ENCODE data around the gene PSAP. TPM values are rescaled to one million over a fixed set of nuclear protein-coding genes. Genes with fewer than 3 reads are reported as not detected.

The PSAP gene
- total and polyA plus RNA-seq, 2 experiments from 2014 or later: 151 to 391 TPM

DNA sequence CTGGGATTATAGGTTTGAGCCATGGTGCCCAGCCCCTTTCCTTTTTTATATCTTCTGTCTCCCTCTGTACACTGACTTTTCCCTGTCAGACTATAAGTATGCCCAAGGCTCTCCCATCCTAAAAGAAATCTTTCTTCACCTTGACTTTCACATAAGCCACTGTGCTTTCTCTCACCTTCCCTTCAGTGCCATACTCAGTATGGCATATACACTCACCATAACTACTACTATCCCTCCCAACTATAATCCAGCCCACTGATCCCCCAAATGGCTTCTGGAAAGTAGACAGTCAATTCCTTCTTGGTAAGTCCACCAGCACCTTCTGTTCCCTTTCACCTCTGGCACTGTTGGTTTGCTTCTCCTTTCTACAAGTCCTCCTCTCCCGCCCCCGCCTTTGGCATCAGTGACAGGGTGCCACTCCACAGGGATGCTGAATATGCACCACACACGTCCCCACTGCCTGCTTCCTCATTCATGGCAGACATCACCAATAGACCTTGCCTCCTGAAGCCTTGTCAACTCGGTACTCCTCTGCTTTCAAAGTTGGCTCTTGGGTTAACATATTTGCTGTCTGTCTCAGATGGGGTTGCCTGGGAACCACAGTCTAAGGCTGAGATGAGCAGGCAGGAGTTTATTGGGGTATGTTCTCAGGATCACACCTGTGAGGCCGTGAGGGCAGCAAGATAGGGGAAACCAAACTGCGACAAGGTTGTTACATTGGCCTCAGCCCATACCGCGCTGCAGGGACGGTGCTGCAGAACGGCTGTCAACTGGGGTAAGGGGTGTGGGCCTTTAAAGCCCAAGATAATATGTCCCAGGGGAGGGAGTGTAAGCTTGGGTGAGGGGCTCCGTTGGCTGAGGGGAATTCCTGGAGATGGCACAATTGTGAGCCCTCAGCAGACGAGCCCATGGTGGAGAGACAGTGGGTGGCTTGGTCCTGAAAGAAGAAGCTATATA is 7.2 kb upstream of the PSAP start (continued):
- TF ChIP-seq, protein P1, sequence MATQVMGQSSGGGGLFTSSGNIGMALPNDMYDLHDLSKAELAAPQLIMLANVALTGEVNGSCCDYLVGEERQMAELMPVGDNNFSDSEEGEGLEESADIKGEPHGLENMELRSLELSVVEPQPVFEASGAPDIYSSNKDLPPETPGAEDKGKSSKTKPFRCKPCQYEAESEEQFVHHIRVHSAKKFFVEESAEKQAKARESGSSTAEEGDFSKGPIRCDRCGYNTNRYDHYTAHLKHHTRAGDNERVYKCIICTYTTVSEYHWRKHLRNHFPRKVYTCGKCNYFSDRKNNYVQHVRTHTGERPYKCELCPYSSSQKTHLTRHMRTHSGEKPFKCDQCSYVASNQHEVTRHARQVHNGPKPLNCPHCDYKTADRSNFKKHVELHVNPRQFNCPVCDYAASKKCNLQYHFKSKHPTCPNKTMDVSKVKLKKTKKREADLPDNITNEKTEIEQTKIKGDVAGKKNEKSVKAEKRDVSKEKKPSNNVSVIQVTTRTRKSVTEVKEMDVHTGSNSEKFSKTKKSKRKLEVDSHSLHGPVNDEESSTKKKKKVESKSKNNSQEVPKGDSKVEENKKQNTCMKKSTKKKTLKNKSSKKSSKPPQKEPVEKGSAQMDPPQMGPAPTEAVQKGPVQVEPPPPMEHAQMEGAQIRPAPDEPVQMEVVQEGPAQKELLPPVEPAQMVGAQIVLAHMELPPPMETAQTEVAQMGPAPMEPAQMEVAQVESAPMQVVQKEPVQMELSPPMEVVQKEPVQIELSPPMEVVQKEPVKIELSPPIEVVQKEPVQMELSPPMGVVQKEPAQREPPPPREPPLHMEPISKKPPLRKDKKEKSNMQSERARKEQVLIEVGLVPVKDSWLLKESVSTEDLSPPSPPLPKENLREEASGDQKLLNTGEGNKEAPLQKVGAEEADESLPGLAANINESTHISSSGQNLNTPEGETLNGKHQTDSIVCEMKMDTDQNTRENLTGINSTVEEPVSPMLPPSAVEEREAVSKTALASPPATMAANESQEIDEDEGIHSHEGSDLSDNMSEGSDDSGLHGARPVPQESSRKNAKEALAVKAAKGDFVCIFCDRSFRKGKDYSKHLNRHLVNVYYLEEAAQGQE (IDR thresholded peaks at IDR 0.05; ENCODE audit: unreplicated experiment): no peak
- TF ChIP-seq, protein P2, sequence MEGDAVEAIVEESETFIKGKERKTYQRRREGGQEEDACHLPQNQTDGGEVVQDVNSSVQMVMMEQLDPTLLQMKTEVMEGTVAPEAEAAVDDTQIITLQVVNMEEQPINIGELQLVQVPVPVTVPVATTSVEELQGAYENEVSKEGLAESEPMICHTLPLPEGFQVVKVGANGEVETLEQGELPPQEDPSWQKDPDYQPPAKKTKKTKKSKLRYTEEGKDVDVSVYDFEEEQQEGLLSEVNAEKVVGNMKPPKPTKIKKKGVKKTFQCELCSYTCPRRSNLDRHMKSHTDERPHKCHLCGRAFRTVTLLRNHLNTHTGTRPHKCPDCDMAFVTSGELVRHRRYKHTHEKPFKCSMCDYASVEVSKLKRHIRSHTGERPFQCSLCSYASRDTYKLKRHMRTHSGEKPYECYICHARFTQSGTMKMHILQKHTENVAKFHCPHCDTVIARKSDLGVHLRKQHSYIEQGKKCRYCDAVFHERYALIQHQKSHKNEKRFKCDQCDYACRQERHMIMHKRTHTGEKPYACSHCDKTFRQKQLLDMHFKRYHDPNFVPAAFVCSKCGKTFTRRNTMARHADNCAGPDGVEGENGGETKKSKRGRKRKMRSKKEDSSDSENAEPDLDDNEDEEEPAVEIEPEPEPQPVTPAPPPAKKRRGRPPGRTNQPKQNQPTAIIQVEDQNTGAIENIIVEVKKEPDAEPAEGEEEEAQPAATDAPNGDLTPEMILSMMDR (conservative IDR thresholded peaks at IDR 0.05; ENCODE audit: low read depth in 2 of 2): no peak
- TF ChIP-seq ZNF331 (CRISPR knock-in tag; IDR thresholded peaks at IDR 0.05; ENCODE audit: low read depth) (no peak), CREB1 (CRISPR knock-in tag; IDR thresholded peaks at IDR 0.05; ENCODE audit: low read depth) (no peak), NANOG (IDR thresholded peaks at IDR 0.05; ENCODE audit: borderline replicate concordance) (no peak)

DNA sequence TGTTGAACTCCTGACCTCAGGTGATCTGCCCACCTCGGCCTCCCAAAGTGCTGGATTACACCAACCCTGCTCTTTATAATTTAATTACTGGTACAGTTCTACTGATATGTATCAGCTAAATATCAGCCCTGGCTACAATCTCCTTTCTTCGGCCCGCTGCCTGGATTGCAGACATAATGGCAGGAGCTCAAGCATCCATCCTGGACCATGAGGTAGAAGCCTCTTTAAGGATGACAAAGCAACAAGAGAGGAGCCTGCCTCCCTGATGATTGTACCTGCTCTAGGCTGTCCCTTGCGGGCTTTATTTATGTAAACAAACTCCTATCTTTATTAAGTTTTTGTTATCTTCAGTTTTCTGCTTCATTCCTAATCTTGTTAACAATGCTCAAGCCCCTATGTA is 5.6 kb upstream of the PSAP start:
- H3K4me1 ChIP-seq (ENCODE audit: insufficient read depth): no peaks in the 10 kb centered on the region
- no peak overlapping the region for H3K4me2 ChIP-seq
- Mint-ChIP-seq H3K27ac (no peak overlapping the region), H3K36me3 (ENCODE audit: low read depth) (no peaks in the 10 kb centered on the region), H3K4me3 (no peak overlapping the region), H3K9me3 (no peaks in the 10 kb centered on the region; the same call in 2 of the 3 replicates), H3K27me3 (ENCODE audit: insufficient read depth, low read depth, poor library complexity) (peaks cover 6% of the 10 kb centered on the region), H3K4me1 (peaks cover 10% of the 10 kb centered on the region)
- H3K27me3 ChIP-seq (ENCODE audit: insufficient read depth): no peaks in the 10 kb centered on the region
- H3K36me3 ChIP-seq (ENCODE audit: insufficient read depth): no peaks in the 10 kb centered on the region
- no peak overlapping the region for H2AFZ ChIP-seq
- H3K9me2 ChIP-seq (ENCODE audit: insufficient read depth): no peaks in the 10 kb centered on the region
- DNase-seq (ENCODE audit: low spot score): no peak
- no peak overlapping the region for H3K27ac ChIP-seq (ENCODE audit: low read depth)
- no peak overlapping the region for H3K4me3 ChIP-seq
- no peak for ATAC-seq
- no peaks in the 10 kb centered on the region for H4K20me1 ChIP-seq (replicated peaks; ENCODE audit: insufficient read depth)
- H3F3A ChIP-seq (replicated peaks; ENCODE audit: low read depth): no peaks in the 10 kb centered on the region
- H3K79me2 ChIP-seq (replicated peaks; ENCODE audit: insufficient read depth): no peaks in the 10 kb centered on the region
- no peak for TF ChIP-seq ZNF331 (CRISPR knock-in tag; IDR thresholded peaks at IDR 0.05; ENCODE audit: low read depth)

GRCh38 chr10:71854031-71854430 is 3.0 kb upstream of the PSAP start:
- Histone ChIP-seq H3K9me2 (ENCODE audit: insufficient read depth) (no peaks in the 10 kb centered on the region), H3K36me3 (ENCODE audit: insufficient read depth) (no peaks in the 10 kb centered on the region), H3K27me3 (ENCODE audit: insufficient read depth) (no peaks in the 10 kb centered on the region), H3K4me3 (no peak overlapping the region), H2AFZ (no peak overlapping the region; the same call in 1 of the 2 replicates), H3K79me2 (replicated peaks; ENCODE audit: insufficient read depth) (peaks cover 17% of the 10 kb centered on the region), H3K27ac (ENCODE audit: low read depth) (no peak overlapping the region), H3K4me2 (no peak overlapping the region), H3K4me1 (ENCODE audit: insufficient read depth) (peaks cover 9% of the 10 kb centered on the region), H3F3A (replicated peaks; ENCODE audit: low read depth) (no peaks in the 10 kb centered on the region), H4K20me1 (replicated peaks; ENCODE audit: insufficient read depth) (0 out of 2 replicates have a peak, but pooled peaks cover under 1% of the 10 kb centered on the region)
- ATAC-seq: no peak
- peaks cover 5% of the 10 kb centered on the region for H3K4me1 Mint-ChIP-seq
- peaks cover 10% of the 10 kb centered on the region for H3K27me3 Mint-ChIP-seq (ENCODE audit: insufficient read depth, low read depth, poor library complexity)
- H3K27ac Mint-ChIP-seq: no peak overlapping the region
- H3K36me3 Mint-ChIP-seq (ENCODE audit: low read depth): no peaks in the 10 kb centered on the region
- no peaks in the 10 kb centered on the region; the same call in 2 of the 3 replicates for H3K9me3 Mint-ChIP-seq
- H3K4me3 Mint-ChIP-seq: no peak overlapping the region
- DNase-seq (ENCODE audit: low spot score): no peak
- no peak for TF ChIP-seq NANOG (IDR thresholded peaks at IDR 0.05; ENCODE audit: borderline replicate concordance)
- no peak for TF ChIP-seq EZH2 (IDR thresholded peaks at IDR 0.05; ENCODE audit: low read depth, unreplicated experiment)
